Endometrium (tissue), 2 donors: Measurements from ENCODE around the gene DMD.
"Not testable (repeated sequence)": the region's sequence is repeated elsewhere in the genome, so short reads cannot be mapped to it uniquely, and the experiment has no call there.

ENCODE experiments used
- FAIRE-seq: peaks from 2 replicates; lab custom pipeline; 2012; peaks lifted over from hg19 to GRCh38; lab: Jason Lieb, UNC
- donor health status: control.
- donor health status: control.

The DMD gene

GRCh38 chrX:32851556-32851955 is 359.8 kb downstream of the DMD start:
- no peak for FAIRE-seq

GRCh38 chrX:32847921-32848320 is 363.4 kb downstream of the DMD start:
- FAIRE-seq: no peak

- FAIRE-seq: no peak
Observed at GRCh38 chrX:32842053-32842452, 369.3 kb downstream of the DMD start.

GRCh38 chrX:32839781-32840180 is 371.6 kb downstream of the DMD start:
- FAIRE-seq: no peak

- no peak for FAIRE-seq
Observed at GRCh38 chrX:32825009-32825408, 386.3 kb downstream of the DMD start.

- FAIRE-seq: no peak
Observed at GRCh38 chrX:32804034-32804433, 407.3 kb downstream of the DMD start.

- FAIRE-seq: no peak
Observed at GRCh38 chrX:32798990-32799389, 412.4 kb downstream of the DMD start.

- no peak for FAIRE-seq
Observed at GRCh38 chrX:32788936-32789335, 422.4 kb downstream of the DMD start.

- FAIRE-seq: no peak
Observed at GRCh38 chrX:32780109-32780508, 431.2 kb downstream of the DMD start.

GRCh38 chrX:32778965-32779364 is 432.4 kb downstream of the DMD start:
- FAIRE-seq: no peak

GRCh38 chrX:32774966-32775365 is 436.4 kb downstream of the DMD start:
- no peak for FAIRE-seq

GRCh38 chrX:32749070-32749469 is 462.3 kb downstream of the DMD start:
- no peak for FAIRE-seq

- FAIRE-seq: no peak
Observed at GRCh38 chrX:32745323-32745722, 466.0 kb downstream of the DMD start.

- FAIRE-seq: no peak
Observed at GRCh38 chrX:32744921-32745320, 466.4 kb downstream of the DMD start.

- no peak for FAIRE-seq
Observed at GRCh38 chrX:32741910-32742309, 469.4 kb downstream of the DMD start.

- no peak for FAIRE-seq
Observed at GRCh38 chrX:32708542-32708941, 502.8 kb downstream of the DMD start.

GRCh38 chrX:32705385-32705784 is 506.0 kb downstream of the DMD start:
- FAIRE-seq: not testable (repeated sequence)

GRCh38 chrX:32687379-32687778 is 524.0 kb downstream of the DMD start:
- no peak for FAIRE-seq

GRCh38 chrX:32678487-32678886 is 532.9 kb downstream of the DMD start:
- FAIRE-seq: no peak

- FAIRE-seq: no peak
Observed at GRCh38 chrX:32673193-32673592, 538.2 kb downstream of the DMD start.

GRCh38 chrX:32662516-32662915 is 548.8 kb downstream of the DMD start:
- no peak for FAIRE-seq

- FAIRE-seq: no peak
Observed at GRCh38 chrX:32644476-32645245, 566.7 kb downstream of the DMD start.

GRCh38 chrX:32642283-32642682 is 569.1 kb downstream of the DMD start:
- no peak for FAIRE-seq

GRCh38 chrX:32618154-32618553 is 593.2 kb downstream of the DMD start:
- no peak for FAIRE-seq
